GM12878 (cell line): ENCODE results near the gene VASP. TPM values are rescaled to one million over a fixed set of nuclear protein-coding genes. Genes with fewer than 3 reads are reported as not detected.

Experiments
- ATF3 ChIP-seq: IDR thresholded peaks from 2 replicates; pipeline ENCODE4 v1.6.1; 2011; ENCODE audit warnings: low read depth, mild to moderate bottlenecking, low read length, moderate library complexity, borderline replicate concordance; ENCODE audit errors: extremely low read depth
- E2F8 ChIP-seq: fragments of 450-650 bp; IDR thresholded peaks from 2 replicates; pipeline ENCODE4 v1.6.1; 2018; ENCODE audit warnings: mild to moderate bottlenecking, low read depth, moderate library complexity; ENCODE audit not compliant: partially characterized antibody
- E4F1 ChIP-seq: fragments of 450-650 bp; IDR thresholded peaks from 2 replicates; pipeline ENCODE4 v1.6.1; 2018; ENCODE audit warnings: borderline replicate concordance, mild to moderate bottlenecking; ENCODE audit not compliant: partially characterized antibody
- EED ChIP-seq: sonication (generic); IDR thresholded peaks from 2 replicates; pipeline ENCODE4 v1.6.1; 2016; ENCODE audit warnings: antibody characterized with exemption, low read depth
- EP300 ChIP-seq, 2 experiments: fragments of 150-350 bp in 1 of 2; IDR thresholded peaks; 2 replicates each; pipeline ENCODE4 v1.6.1; 2011 to 2012; ENCODE audit warnings: low read depth in 2 of 2, low read length in 2 of 2, borderline replicate concordance in 1 of 2, improper control_type of control experiment in 1 of 2, inconsistent platforms in 1 of 2; ENCODE audit not compliant: control insufficient read depth in 1 of 2
- IKZF2 ChIP-seq, 2 experiments: fragments of 450-650 bp; IDR thresholded peaks; 2 replicates each; pipeline ENCODE4 v1.6.1; 2017; ENCODE audit warnings: mild to moderate bottlenecking in 2 of 2, moderate library complexity in 2 of 2
- MLLT1 ChIP-seq: fragments of 450-650 bp; IDR thresholded peaks from 2 replicates; pipeline ENCODE4 v1.6.1; 2016; ENCODE audit warnings: mild to moderate bottlenecking
- MTA3 ChIP-seq: IDR thresholded peaks from 2 replicates; pipeline ENCODE4 v1.6.1; 2012; ENCODE audit warnings: low read length, inconsistent platforms, borderline replicate concordance
- NBN ChIP-seq: fragments of 450-650 bp; IDR thresholded peaks from 2 replicates; pipeline ENCODE4 v1.6.1; 2016
- NFYA ChIP-seq: IDR thresholded peaks from 2 replicates; pipeline ENCODE4 v1.6.1; 2011; ENCODE audit warnings: low read depth, mild to moderate bottlenecking, low read length, improper control_type of control experiment, borderline replicate concordance
- POLR2A ChIP-seq: IDR thresholded peaks from 2 replicates; pipeline ENCODE4 v1.6.1; 2011; ENCODE audit warnings: low read depth, mild to moderate bottlenecking, low read length
- RBBP5 ChIP-seq: fragments of 200-600 bp; sonication (generic); conservative IDR thresholded peaks from 2 replicates; pipeline ENCODE4 v1.6.1; 2016
- RELB ChIP-seq: fragments of 450-650 bp; IDR thresholded peaks from 2 replicates; pipeline ENCODE4 v1.6.1; 2017; ENCODE audit warnings: low read depth, mild to moderate bottlenecking, moderate library complexity
- REST ChIP-seq: IDR thresholded peaks from 2 replicates; pipeline ENCODE4 v1.6.1; 2012; ENCODE audit warnings: mild to moderate bottlenecking, low read depth, low read length
- RFX5 ChIP-seq: IDR thresholded peaks from 2 replicates; pipeline ENCODE4 v1.6.1; 2011; ENCODE audit warnings: low read depth, low read length, improper control_type of control experiment
- SREBF1 ChIP-seq: IDR thresholded peaks from 2 replicates; pipeline ENCODE4 v1.6.1; 2012; ENCODE audit warnings: mild to moderate bottlenecking, low read length
- ZSCAN29 ChIP-seq: fragments of 450-650 bp; IDR thresholded peaks from 2 replicates; pipeline ENCODE4 v1.6.1; 2017; ENCODE audit warnings: mild to moderate bottlenecking, moderate library complexity
- polyA plus RNA-seq, 11 experiments: library from polyadenylated mRNA; depleted of rRNA in 4 of 11; unstranded in 6 of 11; stranded (reverse) in 5 of 11; fragments of >200 nt; fragmentation: Nextera tagmentation in 4 of 11; fragmentation: Illumina TruSeq in 1 of 11; extraction: Ambion mirVana in 4 of 11; extraction: Trizol in 1 of 11; gene quantifications; 1 replicate in 1 of 11; 2 replicates in 10 of 11; pipeline versions ENCODE4 v1.2.1 to v1.2.3, GENCODE V29; 2011 to 2016; ENCODE audit warnings: inconsistent platforms in 2 of 11, missing spikeins in 2 of 11, low read depth in 1 of 11
- total RNA-seq, 4 experiments: library from RNA; depleted of rRNA in 3 of 4; stranded (reverse); fragments of >200 nt in 3 of 4; fragmentation: Illumina TruSeq in 1 of 4; extraction: Trizol in 1 of 4; gene quantifications; 2 replicates each; pipeline versions ENCODE4 v1.2.1 to v1.2.3, GENCODE V29; 2013 to 2021

The VASP gene
- total and polyA plus RNA-seq, 10 of the 15 experiments (the other 5 are each of a cell fraction or from before 2014, with no cell fraction given) = 19.5 to 298 (median 84.8) TPM

GRCh38 chr19:45515081-45515624, 7.9 kb downstream of the VASP start (continued):
- no peak for TF ChIP-seq MLLT1
- peak; percentile 98 for TF ChIP-seq IKZF2 (IDR thresholded peaks at IDR 0.05)
- peak; percentile 85 for TF ChIP-seq RELB
- TF ChIP-seq POLR2A = no peak
- no peak for TF ChIP-seq E2F8
- TF ChIP-seq NFYA = no peak
- 0 out of 2 replicates have a peak, but pooled peaks have one; percentile 26 for TF ChIP-seq NBN
- no peak for TF ChIP-seq REST
- no peak for TF ChIP-seq E4F1
- TF ChIP-seq SREBF1 = no peak
- TF ChIP-seq ZSCAN29 = no peak
- no peak for TF ChIP-seq ATF3
- peak; percentile 95 for TF ChIP-seq EED
- TF ChIP-seq RBBP5 = no peak
- no peak for TF ChIP-seq RFX5
- no peak for TF ChIP-seq MTA3
- TF ChIP-seq EP300 (IDR thresholded peaks at IDR 0.05; ENCODE audit: borderline replicate concordance in 1 of 2, control insufficient read depth in 1 of 2, low read depth in 2 of 2, low read length in 2 of 2) = peak in 1 of 2 experiments; percentile 15; a peak in 1 of 4 replicates
